ENCODE measurements around the gene LRRC18. TPM values are rescaled to one million over a fixed set of nuclear protein-coding genes. Genes with fewer than 3 reads are reported as not detected.
A peak's percentile ranks its signal among the peaks of the same experiment; 100 is the strongest.

LRRC18 gene
- total and polyA plus RNA-seq, 2 donors from 2014 or later = not detected

GRCh38 chr10:48976196-48976595 lies 36.6 kb upstream of the LRRC18 start:
- no peak for FAIRE-seq
- TF ChIP-seq CTCF (IDR thresholded peaks at IDR 0.05; ENCODE audit: borderline replicate concordance, extremely low read depth, insufficient read depth) = peak; percentile 36
- no peak overlapping the region for H3K4me3 ChIP-seq (ENCODE audit: low read length in 3 of 3)
- H3K36me3 ChIP-seq (ENCODE audit: control insufficient read depth in 2 of 3, insufficient read depth in 3 of 3, low read length in 3 of 3) = no peaks in the 10 kb centered on the region
- no peak overlapping the region for H3K9ac ChIP-seq (ENCODE audit: low read length in 3 of 3)
- intact Hi-C loops (cut with DNase I) = loop anchor here (10.0 kb wide), 1 partner anchor 189 kb away; no protein-coding TSS in a partner anchor
- peaks cover 2% of the 10 kb centered on the region for H3K27me3 ChIP-seq (ENCODE audit: control insufficient read depth, insufficient read depth, low read length)
- no peaks in the 10 kb centered on the region for H3K9me3 ChIP-seq (ENCODE audit: control insufficient read depth in 2 of 3, insufficient read depth in 1 of 3, low read length in 3 of 3)
- DNase-seq = peak in 3 of 5 donors; percentile 17 to 52 (median 29)
- H3K4me1 ChIP-seq (ENCODE audit: control insufficient read depth in 2 of 3, insufficient read depth in 2 of 3, low read depth in 1 of 3, low read length in 3 of 3) = no peaks in the 10 kb centered on the region
- no peak overlapping the region for H3K27ac ChIP-seq (ENCODE audit: low read depth in 2 of 2, low read length in 2 of 2)

GRCh38 chr10:48974510-48975156 lies 35.0 kb upstream of the LRRC18 start:
- no peaks in the 10 kb centered on the region for H3K36me3 ChIP-seq (ENCODE audit: control insufficient read depth in 2 of 3, insufficient read depth in 3 of 3, low read length in 3 of 3)
- H3K4me3 ChIP-seq (ENCODE audit: low read length in 3 of 3) = no peak overlapping the region
- H3K9me3 ChIP-seq (ENCODE audit: control insufficient read depth in 2 of 3, insufficient read depth in 1 of 3, low read length in 3 of 3) = no peaks in the 10 kb centered on the region
- no peak for DNase-seq
- FAIRE-seq = no peak
- no peak overlapping the region for H3K27ac ChIP-seq (ENCODE audit: low read depth in 2 of 2, low read length in 2 of 2)
- no peaks in the 10 kb centered on the region for H3K4me1 ChIP-seq (ENCODE audit: control insufficient read depth in 2 of 3, insufficient read depth in 2 of 3, low read depth in 1 of 3, low read length in 3 of 3)
- intact Hi-C loops (cut with DNase I) = loop anchor here (10.0 kb wide), 1 partner anchor 190 kb away; no protein-coding TSS in a partner anchor
- no peak for TF ChIP-seq CTCF (IDR thresholded peaks at IDR 0.05; ENCODE audit: borderline replicate concordance, extremely low read depth, insufficient read depth)
- H3K9ac ChIP-seq (ENCODE audit: low read length in 3 of 3) = no peak overlapping the region
- peaks cover 1% of the 10 kb centered on the region for H3K27me3 ChIP-seq (ENCODE audit: control insufficient read depth, insufficient read depth, low read length)

- intact Hi-C loops (cut with DNase I) = loop anchor here (10.0 kb wide), 1 partner anchor 192 kb away; no protein-coding TSS in a partner anchor
Observed at GRCh38 chr10:48973065-48973464, 33.4 kb upstream of the LRRC18 start.

More at GRCh38 chr10:48973065-48973464, 33.4 kb upstream of the LRRC18 start:
- Histone ChIP-seq H3K4me3 (ENCODE audit: low read length in 3 of 3) (no peak overlapping the region), H3K4me1 (ENCODE audit: control insufficient read depth in 2 of 3, insufficient read depth in 2 of 3, low read depth in 1 of 3, low read length in 3 of 3) (no peaks in the 10 kb centered on the region), H3K9ac (ENCODE audit: low read length in 3 of 3) (no peak overlapping the region), H3K36me3 (ENCODE audit: control insufficient read depth in 2 of 3, insufficient read depth in 3 of 3, low read length in 3 of 3) (no peaks in the 10 kb centered on the region), H3K27me3 (ENCODE audit: control insufficient read depth, insufficient read depth, low read length) (no peaks in the 10 kb centered on the region), H3K27ac (ENCODE audit: low read depth in 2 of 2, low read length in 2 of 2) (no peak overlapping the region), H3K9me3 (ENCODE audit: control insufficient read depth in 2 of 3, insufficient read depth in 1 of 3, low read length in 3 of 3) (no peaks in the 10 kb centered on the region)
- DNase-seq = no peak
- FAIRE-seq = no peak
- TF ChIP-seq CTCF (IDR thresholded peaks at IDR 0.05; ENCODE audit: borderline replicate concordance, extremely low read depth, insufficient read depth) = no peak
